HG03039 (cell line): ENCODE results near the gene BMAL1.

Source experiments
- ATAC-seq: cut with Tn5 transposase; IDR thresholded peaks from one replicate; pipeline ENCODE4 v1.9.1; 2021; ENCODE audit warnings: mild to moderate bottlenecking, moderate library complexity; ENCODE audit not compliant: unreplicated experiment

The BMAL1 gene

DNA sequence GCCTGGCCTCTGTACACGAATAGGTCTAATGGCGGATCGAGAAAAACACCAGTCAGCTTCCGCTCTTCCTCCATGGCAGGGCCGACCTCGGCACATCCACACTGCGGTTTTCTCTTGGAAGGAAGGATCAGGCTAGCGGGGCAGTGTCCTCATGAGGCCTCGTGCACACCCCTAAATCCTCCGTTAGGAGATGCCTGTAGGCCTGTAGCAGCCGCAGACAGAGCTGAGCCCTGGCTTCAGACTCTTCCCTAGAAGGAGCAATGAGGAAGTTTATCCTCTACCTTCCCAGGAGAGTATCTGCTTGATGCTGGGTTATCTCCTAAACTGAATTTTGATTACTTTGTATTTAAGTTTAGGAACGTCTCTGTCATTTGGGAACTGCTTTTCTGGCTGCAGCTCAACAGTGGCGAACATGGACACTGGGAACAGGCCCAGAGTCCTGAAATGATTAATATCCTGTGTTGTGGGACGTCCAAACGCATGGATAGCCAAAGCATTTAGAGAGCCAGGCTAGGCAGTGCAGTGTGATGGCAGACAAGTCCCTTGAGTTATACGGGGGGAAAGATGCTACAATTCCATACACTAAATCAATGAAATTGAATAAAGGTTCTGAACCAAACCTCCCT lies 16.5 kb upstream of the BMAL1 start:
- no peak for ATAC-seq

DNA sequence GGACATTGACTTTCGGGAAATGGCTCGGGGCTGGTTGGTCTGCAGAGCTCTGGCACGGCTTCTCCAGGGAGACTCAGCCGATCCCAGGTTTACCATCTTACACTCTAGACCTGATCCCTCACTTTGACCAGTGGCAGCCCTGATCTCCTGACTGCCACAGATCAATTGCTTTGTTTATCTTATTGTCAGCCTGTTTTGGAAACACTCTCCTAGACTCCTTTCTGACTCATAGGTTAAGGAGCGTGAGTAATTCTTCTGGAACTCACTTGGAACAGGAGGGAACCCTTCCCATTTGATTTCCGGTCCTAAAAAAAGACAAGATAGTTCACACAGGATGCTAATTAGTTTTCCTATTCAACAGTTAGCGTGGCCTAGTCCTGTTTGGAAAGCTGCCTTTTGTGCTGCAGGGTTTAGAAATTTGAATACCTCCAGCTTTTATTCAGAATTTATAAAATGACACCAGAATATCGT lies 16.0 kb upstream of the BMAL1 start:
- no peak for ATAC-seq

- no peak for ATAC-seq
Observed at GRCh38 chr11:13262096-13262495, 15.5 kb upstream of the BMAL1 start.

DNA sequence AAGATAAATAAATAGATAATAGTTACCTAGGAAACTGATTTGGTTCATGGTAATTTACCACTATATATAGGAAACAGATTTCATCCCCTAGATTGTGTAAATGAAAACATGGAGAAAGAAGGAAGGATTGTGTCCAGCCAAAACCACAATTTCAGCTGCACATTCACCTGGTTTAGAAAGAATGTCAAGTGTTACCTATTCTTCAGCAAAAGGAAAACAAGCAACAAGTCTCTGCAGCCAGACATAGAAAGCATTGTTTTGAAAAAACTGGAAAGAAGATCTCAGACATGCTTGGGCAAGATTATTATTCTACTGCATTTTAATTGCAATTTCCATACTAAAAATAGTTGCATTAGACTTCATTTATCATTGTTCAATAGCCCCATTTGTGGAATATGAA lies 8.8 kb upstream of the BMAL1 start:
- no peak for ATAC-seq

- no peak for ATAC-seq
Observed at GRCh38 chr11:13269775-13270174, 7.8 kb upstream of the BMAL1 start.

DNA sequence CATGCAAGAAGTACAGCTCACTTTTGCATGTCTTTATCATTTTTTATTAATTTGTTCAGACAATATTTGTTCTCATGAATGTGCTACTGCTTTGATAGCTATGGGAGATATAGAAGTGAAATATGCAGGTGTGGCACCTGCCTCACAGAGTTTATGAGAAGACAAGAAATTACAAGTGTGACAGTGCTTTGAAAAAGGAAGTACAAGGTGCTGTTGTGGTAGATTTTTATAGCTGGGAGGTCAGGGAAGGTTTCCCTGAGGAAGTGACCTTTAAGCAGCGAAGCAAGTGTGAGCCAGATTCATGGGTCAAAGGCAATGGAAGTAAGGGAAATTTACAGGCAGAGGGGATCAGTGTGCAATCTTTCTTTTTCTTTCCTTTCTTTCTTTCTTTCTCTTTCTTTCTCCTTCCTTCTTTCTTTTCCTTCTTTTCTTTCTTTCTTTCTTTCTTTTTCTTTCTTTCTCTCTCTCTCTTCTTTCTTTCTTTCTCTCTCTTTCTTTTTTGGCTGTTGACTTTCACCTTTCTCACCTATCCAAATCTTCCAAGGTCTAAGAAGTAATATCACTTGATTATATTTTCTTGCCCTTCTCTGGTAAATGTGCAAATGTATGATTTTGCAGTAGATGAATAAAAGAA lies 6.4 kb upstream of the BMAL1 start:
- no peak for ATAC-seq

GRCh38 chr11:13276454-13276831 lies 1.1 kb upstream of the BMAL1 start:
- ATAC-seq: no peak

DNA sequence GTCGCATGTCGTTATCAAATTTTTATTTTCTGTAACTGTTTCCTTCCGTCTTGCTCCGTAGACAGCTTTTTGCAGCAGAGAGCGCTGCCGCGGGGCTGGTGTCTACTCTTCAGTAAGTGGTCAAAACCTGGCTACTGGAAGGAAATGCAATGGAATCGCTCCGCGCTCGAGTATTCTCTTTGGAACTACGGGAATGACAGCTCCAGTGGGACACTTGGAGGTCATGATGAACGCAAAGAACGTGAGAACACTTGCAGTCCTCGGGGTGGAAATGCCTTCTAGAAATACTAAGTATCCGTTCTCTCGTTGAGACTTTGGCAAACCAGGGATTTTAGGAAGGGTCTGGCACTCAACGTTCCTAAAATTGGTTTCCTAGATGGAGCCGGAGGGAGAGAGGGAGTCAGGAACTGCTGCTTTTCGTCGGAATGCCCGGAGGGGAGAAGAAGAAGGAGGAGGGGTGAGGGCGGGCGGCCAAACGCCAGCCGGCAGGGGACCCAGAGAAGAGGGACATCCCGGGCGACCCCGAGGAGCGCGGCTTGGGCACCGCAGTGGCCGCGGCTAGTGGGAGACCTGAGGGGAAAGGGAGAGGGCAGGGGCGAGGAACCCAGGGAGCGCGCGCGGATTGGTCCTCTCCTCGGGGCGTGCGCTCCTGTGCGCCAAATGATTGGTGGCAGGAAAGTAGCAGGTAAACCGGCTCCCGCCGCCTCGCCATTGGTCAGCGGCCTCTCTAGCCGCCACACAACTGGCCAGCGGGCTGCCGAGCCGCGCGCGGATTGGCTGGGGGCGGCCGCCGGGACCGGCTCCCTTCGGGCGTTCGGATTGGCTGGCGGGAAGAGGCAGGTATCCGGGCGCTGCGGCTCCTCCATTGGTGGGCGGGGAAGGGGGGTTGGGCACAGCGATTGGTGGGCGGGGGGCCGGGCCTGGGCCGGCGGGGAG lies 490 bp upstream of the BMAL1 start:
- ATAC-seq: peak; percentile 94

DNA sequence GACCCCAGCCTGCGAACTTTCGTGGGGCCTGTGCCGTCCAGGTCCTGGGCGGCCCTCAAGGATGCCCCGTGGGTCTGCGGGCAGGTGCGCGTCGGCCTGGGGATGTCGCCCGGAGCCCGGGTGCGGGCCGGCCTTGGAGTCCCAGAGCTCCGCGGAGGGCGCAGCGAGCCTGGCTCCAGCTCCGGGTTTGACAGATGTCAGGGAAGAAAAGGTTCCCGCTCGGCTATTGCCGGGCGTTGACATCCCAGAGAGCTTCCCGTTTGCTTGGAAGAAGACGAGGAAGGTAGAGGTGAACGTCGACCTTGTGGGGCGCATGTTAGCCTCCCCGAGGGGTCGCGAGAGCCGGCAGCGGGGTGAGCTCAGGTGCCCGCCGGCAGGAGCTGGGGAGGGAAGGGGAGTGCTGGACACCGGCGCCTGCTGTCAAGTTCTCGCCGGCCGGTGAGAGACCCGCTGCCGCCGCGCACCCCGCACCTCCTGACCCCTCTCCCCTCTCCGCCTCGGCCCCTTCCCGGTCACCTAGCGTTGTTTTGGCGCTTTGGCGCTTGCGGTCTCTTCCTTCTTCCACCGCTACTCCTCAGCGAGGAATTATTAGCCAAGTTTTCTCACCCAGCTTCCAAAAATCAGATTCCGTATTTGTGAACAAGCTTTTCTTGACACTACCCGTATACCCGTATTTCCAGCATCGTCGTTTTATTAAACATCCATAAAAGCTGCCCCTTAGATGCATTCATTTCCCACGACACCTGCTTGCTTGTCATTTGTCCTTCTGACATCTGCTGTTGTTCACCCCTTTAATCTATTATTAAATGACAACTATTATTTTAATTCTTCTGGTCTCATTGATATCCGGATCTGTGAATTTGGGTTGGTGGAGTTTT lies 1.3 kb downstream of the BMAL1 start:
- ATAC-seq: peak; percentile 1

DNA sequence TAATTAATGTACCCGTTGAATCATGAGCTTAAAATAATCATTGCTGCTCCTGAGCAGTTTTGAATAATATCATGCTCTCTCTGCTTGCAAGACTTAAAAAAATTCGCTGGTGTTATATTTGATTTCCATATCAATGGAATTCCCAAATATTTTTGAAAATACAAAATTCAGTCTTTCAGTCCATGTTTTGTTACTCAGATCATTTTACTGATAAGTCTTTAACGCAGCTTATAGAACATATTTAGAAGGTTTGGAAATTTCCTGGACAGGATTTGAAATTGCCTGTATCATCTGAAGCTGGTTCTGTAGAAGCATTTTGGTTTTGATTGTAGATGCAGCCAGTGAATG lies 1.9 kb downstream of the BMAL1 start:
- ATAC-seq: no peak

- no peak for ATAC-seq
Observed at GRCh38 chr11:13280092-13280722, 2.6 kb downstream of the BMAL1 start.

DNA sequence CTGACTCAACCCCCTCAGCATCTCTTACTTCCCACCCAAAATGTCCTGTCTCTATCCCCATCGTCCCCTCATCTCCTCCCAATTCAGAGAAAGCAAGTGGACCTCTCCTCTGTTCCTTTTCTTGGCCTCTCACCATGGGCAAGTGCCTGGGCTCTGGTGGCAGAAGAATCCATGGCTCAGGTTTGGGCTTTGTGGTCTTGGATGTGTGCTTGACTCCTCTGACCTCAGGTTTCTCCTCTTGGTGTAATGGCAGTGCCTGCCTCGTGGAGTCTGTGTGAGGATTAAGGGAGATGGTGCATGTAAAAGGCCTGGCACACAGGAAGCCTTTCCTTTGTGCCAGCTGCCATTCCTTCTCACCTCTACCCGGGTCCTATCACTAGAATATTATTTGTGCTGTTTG lies 3.2 kb downstream of the BMAL1 start:
- no peak for ATAC-seq

DNA sequence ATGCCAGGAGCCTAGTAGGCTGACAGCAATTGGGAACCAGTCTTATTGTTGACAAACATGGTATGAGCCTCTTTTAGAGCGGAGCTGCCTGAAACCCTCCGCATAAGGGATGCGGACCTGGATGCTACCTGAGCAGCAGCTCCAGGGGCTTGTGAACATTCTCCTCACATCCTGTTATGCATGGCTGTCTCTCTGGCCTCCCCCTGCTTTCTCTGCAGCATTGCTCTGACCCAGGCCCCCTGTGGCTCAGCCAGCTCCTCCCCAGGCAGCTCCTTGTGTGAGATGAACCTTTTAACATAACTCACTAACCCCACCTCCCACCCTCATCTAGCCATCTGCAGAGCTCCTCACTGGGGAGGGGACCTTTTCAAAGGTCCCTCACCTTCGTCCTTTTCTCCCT lies 6.0 kb downstream of the BMAL1 start:
- ATAC-seq: no peak

GRCh38 chr11:13284776-13285588 lies 7.4 kb downstream of the BMAL1 start:
- no peak for ATAC-seq

DNA sequence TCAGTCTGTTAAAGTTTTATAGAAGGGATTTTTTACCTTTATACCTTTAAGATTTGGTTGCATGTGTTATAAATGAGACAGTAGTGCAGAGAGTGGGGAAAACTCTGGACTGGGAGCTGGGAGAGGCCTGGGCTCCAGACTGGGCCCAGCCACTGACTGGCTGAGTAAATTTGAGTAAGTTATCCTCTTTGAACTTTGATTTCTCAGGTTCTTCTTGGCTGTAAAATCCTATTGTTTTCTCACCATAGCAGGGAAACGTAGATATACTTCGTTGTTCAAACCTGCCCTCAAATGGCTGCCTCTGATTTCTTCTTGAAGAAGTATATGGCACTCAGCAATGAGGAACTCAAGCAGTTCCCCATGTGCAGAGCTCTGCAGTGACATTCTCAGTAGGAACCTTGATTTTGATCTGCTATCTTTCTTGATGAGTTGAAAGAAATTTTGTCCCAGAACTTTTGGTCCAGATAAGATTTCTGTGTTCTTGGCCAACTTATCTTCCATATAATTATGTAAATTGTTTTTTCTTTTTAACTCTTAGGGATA lies 8.8 kb downstream of the BMAL1 start:
- ATAC-seq: no peak

DNA sequence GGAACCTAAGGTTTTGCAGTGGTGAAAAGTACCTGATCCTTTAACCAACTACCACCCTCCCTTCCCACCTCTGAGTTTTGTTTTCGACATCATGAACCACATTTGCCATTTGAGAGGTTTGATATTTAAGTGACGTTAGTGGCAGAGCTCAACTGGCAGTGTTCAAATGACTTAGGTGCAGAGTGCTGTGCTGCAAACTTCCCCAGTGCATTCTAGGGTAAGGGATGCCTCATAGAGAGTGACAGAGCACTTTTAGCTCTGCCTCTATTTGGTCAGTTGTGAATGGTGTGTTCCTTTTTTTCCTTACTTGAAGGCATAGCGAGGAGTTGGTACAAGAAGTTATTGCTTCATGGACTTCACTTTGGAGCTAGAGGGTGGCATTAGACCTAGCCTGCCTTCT lies 9.4 kb downstream of the BMAL1 start:
- ATAC-seq: no peak

DNA sequence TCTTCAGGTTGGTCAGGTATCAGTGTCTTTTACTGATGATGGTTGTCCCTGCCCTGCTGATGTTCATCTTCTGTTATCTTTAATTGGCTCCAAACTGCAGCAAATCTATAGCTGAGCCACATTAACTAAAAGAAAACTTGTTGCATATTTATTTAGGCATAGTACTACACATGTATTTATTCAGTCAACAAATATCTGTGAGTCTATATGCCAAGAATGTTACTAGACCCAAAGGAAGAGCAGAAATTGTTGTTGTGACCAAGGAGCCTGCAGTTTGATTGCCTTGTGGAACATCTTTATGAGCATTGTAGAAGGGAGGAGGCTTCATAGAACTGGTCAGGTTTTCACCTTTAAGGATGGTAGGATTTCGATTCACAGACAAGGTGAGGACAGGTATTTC lies 10.1 kb downstream of the BMAL1 start:
- no peak for ATAC-seq

DNA sequence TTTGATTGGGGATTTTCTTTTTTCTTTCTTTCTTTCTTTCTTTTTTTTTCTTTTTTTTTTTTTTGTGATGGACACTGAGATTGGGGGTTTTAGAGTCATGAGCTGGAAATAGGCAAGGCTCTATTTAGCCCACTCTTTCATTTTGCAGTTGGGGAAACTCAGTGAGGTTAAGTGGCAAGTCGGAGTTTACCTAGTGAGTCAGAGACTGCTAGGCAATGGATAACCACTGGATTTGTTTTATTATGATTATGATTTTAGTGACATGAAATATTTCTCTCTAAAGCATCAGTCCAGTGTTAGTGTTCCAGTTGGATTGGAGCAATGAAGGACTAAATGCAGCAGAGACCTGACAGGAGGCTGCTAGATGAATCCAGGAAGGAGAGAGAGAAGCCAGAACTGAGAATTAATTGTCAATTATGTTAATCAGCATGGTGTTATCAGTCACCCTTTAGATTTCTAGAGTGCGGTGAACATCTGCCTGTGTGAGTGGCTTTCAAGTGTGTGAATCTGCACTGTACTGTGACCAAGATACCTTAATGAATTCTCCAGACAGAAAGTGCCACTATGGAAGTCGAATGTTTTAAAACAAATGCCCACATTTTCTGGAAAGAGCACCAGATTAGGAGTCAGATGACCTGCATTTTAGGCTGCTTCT lies 10.9 kb downstream of the BMAL1 start:
- ATAC-seq: no peak

GRCh38 chr11:13289081-13289480 lies 11.5 kb downstream of the BMAL1 start:
- ATAC-seq: no peak
